Mammary epithelial cell (primary cell): ENCODE measurements around the gene TOPBP1.

Experiments used
- EZH2 ChIP-seq: IDR thresholded peaks from 2 replicates; pipeline ENCODE4 v1.6.1; 2012; ENCODE audit warnings: low read length, inconsistent platforms, borderline replicate concordance
- TF ChIP-seq, protein P1 (sequence below), 2 donors: IDR thresholded peaks in 1 of 2; conservative IDR thresholded peaks in 1 of 2; 2 replicates each; pipeline ENCODE4 v1.5.1; 2011 to 2012; ENCODE audit warnings: inconsistent platforms in 2 of 2, low read length in 2 of 2, mild to moderate bottlenecking in 2 of 2, control low read depth in 1 of 2, low read depth in 1 of 2; ENCODE audit not compliant: insufficient read depth in 1 of 2; ENCODE audit errors: extremely low read depth in 1 of 2

GRCh38 chr3:133670525-133670995 is 8.8 kb upstream of the TOPBP1 start:
- TF ChIP-seq, protein P1, sequence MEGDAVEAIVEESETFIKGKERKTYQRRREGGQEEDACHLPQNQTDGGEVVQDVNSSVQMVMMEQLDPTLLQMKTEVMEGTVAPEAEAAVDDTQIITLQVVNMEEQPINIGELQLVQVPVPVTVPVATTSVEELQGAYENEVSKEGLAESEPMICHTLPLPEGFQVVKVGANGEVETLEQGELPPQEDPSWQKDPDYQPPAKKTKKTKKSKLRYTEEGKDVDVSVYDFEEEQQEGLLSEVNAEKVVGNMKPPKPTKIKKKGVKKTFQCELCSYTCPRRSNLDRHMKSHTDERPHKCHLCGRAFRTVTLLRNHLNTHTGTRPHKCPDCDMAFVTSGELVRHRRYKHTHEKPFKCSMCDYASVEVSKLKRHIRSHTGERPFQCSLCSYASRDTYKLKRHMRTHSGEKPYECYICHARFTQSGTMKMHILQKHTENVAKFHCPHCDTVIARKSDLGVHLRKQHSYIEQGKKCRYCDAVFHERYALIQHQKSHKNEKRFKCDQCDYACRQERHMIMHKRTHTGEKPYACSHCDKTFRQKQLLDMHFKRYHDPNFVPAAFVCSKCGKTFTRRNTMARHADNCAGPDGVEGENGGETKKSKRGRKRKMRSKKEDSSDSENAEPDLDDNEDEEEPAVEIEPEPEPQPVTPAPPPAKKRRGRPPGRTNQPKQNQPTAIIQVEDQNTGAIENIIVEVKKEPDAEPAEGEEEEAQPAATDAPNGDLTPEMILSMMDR (conservative IDR thresholded peaks at IDR 0.05 in 1 of 2, IDR thresholded peaks at IDR 0.05 in 1 of 2; ENCODE audit: extremely low read depth in 1 of 2, insufficient read depth in 1 of 2, low read depth in 1 of 2, low read length in 2 of 2), result no peak
- TF ChIP-seq EZH2, result no peak
